WTC11 (cell line): ENCODE results near the gene KPNA3. TPM values are rescaled to one million over a fixed set of nuclear protein-coding genes. Genes with fewer than 3 reads are reported as not detected.
A peak's percentile ranks its signal among the peaks of the same experiment; 100 is the strongest.

Experiments
- ATAC-seq: fragments of 200-7000 bp; cut with Tn5 transposase; 2 replicates; pipeline ENCODE4 v1.10.0; 2021; ENCODE audit warnings: mild to moderate bottlenecking, moderate library complexity
- CTCF ChIA-PET: fragments of 300-600 bp; sonication (Branson Sonifier 250); formaldehyde crosslinking; loops from one replicate; lab custom pipeline; 2021; ENCODE audit warnings: antibody characterized with exemption; lab: Charles Lee
- POLR2A ChIA-PET: fragments of 350-600 bp; sonication (Branson Sonifier 250); formaldehyde crosslinking; loops from one replicate; lab custom pipeline; 2021; ENCODE audit warnings: antibody characterized with exemption; lab: Charles Lee
- DNase-seq: peaks from one replicate; pipeline ENCODE4 v3.0.0; 2021; ENCODE audit warnings: low spot score
- H3K27ac Mint-ChIP-seq: 2 replicates; pipeline ENCODE4 v1.8.0; 2021; ENCODE audit warnings: mixed read lengths
- H3K27me3 Mint-ChIP-seq: 2 replicates; pipeline ENCODE4 v1.8.0; 2021; ENCODE audit warnings: low read depth, mild to moderate bottlenecking, moderate library complexity, mixed read lengths
- H3K36me3 Mint-ChIP-seq: 2 replicates; pipeline ENCODE4 v1.8.0; 2021; ENCODE audit warnings: mixed read lengths
- H3K4me1 Mint-ChIP-seq: 2 replicates; pipeline ENCODE4 v1.8.0; 2022; ENCODE audit warnings: mixed read lengths
- H3K4me3 Mint-ChIP-seq: 2 replicates; pipeline ENCODE4 v1.8.0; 2021; ENCODE audit warnings: mild to moderate bottlenecking, moderate library complexity, mixed read lengths
- H3K9me3 Mint-ChIP-seq: 2 replicates; pipeline ENCODE4 v1.8.0; 2021; ENCODE audit warnings: mixed read lengths
- CREB1 ChIP-seq: sonication (generic); formaldehyde crosslinking; IDR thresholded peaks from 2 replicates; pipeline ENCODE4 v1.8.0; 2023; ENCODE audit warnings: mild to moderate bottlenecking, missing genetic modification reagents
- ESRRA ChIP-seq: sonication (generic); formaldehyde crosslinking; IDR thresholded peaks from 2 replicates; pipeline ENCODE4 v1.8.1; 2022; ENCODE audit warnings: mild to moderate bottlenecking, missing genetic modification reagents, borderline replicate concordance
- GABPB1 ChIP-seq: sonication (generic); formaldehyde crosslinking; IDR thresholded peaks from 2 replicates; pipeline ENCODE4 v1.8.1; 2023; ENCODE audit warnings: mild to moderate bottlenecking, missing genetic modification reagents
- IRF2 ChIP-seq: sonication (generic); formaldehyde crosslinking; IDR thresholded peaks from 2 replicates; pipeline ENCODE4 v1.8.0; 2022; ENCODE audit warnings: low read depth, missing genetic modification reagents, borderline replicate concordance
- KAT7 ChIP-seq: sonication (generic); formaldehyde crosslinking; IDR thresholded peaks from 2 replicates; pipeline ENCODE4 v1.8.1; 2023; ENCODE audit warnings: missing genetic modification reagents, mild to moderate bottlenecking, borderline replicate concordance
- NFYB ChIP-seq: sonication (generic); formaldehyde crosslinking; conservative IDR thresholded peaks from 2 replicates; pipeline ENCODE4 v1.8.0; 2022; ENCODE audit warnings: low read depth, missing genetic modification reagents
- NR2C2 ChIP-seq: sonication (generic); formaldehyde crosslinking; IDR thresholded peaks from 2 replicates; pipeline ENCODE4 v1.8.0; 2022; ENCODE audit warnings: mild to moderate bottlenecking, missing genetic modification reagents
- RORB ChIP-seq: fragments of 250-450 bp; sonication (Bioruptor Pico); IDR thresholded peaks from 2 replicates; pipeline ENCODE4 v1.9.0; 2021; ENCODE audit warnings: mild to moderate bottlenecking
- TEAD1 ChIP-seq: sonication (generic); formaldehyde crosslinking; IDR thresholded peaks from 2 replicates; pipeline ENCODE4 v1.8.0; 2022; ENCODE audit warnings: mild to moderate bottlenecking, missing genetic modification reagents
- TP53 ChIP-seq: sonication (generic); formaldehyde crosslinking; IDR thresholded peaks from 2 replicates; pipeline ENCODE4 v1.8.1; 2023; ENCODE audit warnings: mild to moderate bottlenecking, missing genetic modification reagents
- ZNF121 ChIP-seq: sonication (generic); formaldehyde crosslinking; IDR thresholded peaks from 2 replicates; pipeline ENCODE4 v1.8.0; 2023; ENCODE audit warnings: missing genetic modification reagents
- ZNF263 ChIP-seq: sonication (generic); formaldehyde crosslinking; IDR thresholded peaks from 2 replicates; pipeline ENCODE4 v1.8.1; 2022; ENCODE audit warnings: low read depth, mild to moderate bottlenecking, moderate library complexity, missing genetic modification reagents
- ZNF416 ChIP-seq: fragments of 250-450 bp; sonication (Bioruptor Pico); IDR thresholded peaks from 2 replicates; pipeline ENCODE4 v1.9.0; 2021; ENCODE audit warnings: mild to moderate bottlenecking, inconsistent platforms
- total RNA-seq: library from RNA; stranded (reverse); gene quantifications from 3 replicates; pipeline ENCODE4 v1.2.3, GENCODE V29; 2021
- TF ChIP-seq, protein P1 (sequence below): sonication (generic); formaldehyde crosslinking; conservative IDR thresholded peaks from 2 replicates; pipeline ENCODE4 v1.8.1; 2022; ENCODE audit warnings: mild to moderate bottlenecking, missing genetic modification reagents
- TF ChIP-seq, protein P2 (sequence below): sonication (generic); formaldehyde crosslinking; IDR thresholded peaks from 2 replicates; pipeline ENCODE4 v1.8.0; 2022; ENCODE audit warnings: mild to moderate bottlenecking, missing genetic modification reagents
- TF ChIP-seq, protein P3 (sequence below): sonication (generic); formaldehyde crosslinking; IDR thresholded peaks from 2 replicates; pipeline ENCODE4 v1.8.1; 2023; ENCODE audit warnings: mild to moderate bottlenecking, missing genetic modification reagents
- TF ChIP-seq, protein P4 (sequence below): fragments of 200-600 bp; IDR thresholded peaks from 2 replicates; pipeline ENCODE4 v1.8.0; 2022; ENCODE audit warnings: antibody characterized with exemption
- TF ChIP-seq, protein P5 (sequence below): fragments of 250-450 bp; sonication (Bioruptor Pico); IDR thresholded peaks from 2 replicates; pipeline ENCODE4 v1.9.0; 2021; ENCODE audit warnings: moderate library complexity, mild to moderate bottlenecking, inconsistent platforms, borderline replicate concordance
- TF ChIP-seq, protein P6 (sequence below): sonication (generic); formaldehyde crosslinking; IDR thresholded peaks from 2 replicates; pipeline ENCODE4 v1.8.0; 2023; ENCODE audit warnings: missing genetic modification reagents
- TF ChIP-seq, protein P7 (sequence below): sonication (generic); formaldehyde crosslinking; IDR thresholded peaks from 2 replicates; pipeline ENCODE4 v1.8.1; 2022; ENCODE audit warnings: low read depth, mild to moderate bottlenecking, moderate library complexity, missing genetic modification reagents, borderline replicate concordance
- TF ChIP-seq, protein P8 (sequence below): sonication (generic); formaldehyde crosslinking; IDR thresholded peaks from 2 replicates; pipeline ENCODE4 v1.8.1; 2022; ENCODE audit warnings: mild to moderate bottlenecking, moderate library complexity, missing genetic modification reagents

The KPNA3 gene
- total RNA-seq, 1 experiment from 2014 or later = 44.4 TPM

DNA sequence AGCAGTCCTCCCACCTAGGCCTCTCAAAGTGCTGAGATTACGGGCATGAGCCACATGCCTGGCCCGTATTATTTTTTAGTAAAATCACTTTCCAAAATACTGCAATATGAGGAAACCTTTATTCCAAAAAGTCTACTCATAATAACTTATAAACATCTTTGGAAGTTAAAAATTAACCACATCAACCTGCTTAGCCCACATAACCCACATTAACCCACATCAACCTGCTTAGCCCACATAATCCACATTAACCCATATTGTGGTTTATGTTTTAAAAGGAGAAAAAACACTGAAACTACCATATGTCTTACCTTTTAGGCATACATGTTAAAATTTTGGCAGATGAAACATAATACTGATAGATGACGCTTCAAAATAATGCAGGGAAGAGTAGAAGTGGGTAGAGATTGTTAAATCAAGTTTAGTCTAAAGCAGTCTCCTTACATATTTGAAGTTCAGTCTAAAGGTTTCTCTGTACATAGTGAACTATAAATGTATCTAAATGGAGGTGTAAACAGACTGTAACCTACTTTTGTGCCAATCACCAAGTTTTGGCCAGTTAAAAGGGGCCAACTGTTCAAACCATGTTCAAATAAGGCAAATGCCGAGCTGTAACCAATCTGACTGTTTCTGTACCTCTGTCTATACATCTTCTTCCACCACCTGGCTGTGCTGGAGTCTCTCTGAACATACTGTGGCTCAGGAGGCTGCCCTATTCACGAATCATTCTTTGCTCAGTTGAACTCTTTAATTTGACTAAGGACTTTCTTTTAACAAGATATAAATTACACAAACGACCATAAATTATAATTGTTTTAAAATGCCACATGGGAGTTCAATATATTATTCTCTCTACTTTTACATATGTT, 14.5 kb downstream of the KPNA3 start:
- H3K27me3 Mint-ChIP-seq = no peaks in the 10 kb centered on the region
- ChIA-PET CTCF (no interaction called here), POLR2A (no interaction called here)
- H3K9me3 Mint-ChIP-seq = no peaks in the 10 kb centered on the region
- H3K4me3 Mint-ChIP-seq = no peak overlapping the region
- no peak for ATAC-seq
- H3K4me1 Mint-ChIP-seq = peaks cover 27% of the 10 kb centered on the region
- no peak for TF ChIP-seq ZNF263 (CRISPR knock-in tag)
- TF ChIP-seq IRF2 (CRISPR knock-in tag) = no peak
- no peak for TF ChIP-seq CREB1
- TF ChIP-seq, protein P1, sequence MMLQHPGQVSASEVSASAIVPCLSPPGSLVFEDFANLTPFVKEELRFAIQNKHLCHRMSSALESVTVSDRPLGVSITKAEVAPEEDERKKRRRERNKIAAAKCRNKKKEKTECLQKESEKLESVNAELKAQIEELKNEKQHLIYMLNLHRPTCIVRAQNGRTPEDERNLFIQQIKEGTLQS (CRISPR knock-in tag) = no peak
- TF ChIP-seq, protein P2, sequence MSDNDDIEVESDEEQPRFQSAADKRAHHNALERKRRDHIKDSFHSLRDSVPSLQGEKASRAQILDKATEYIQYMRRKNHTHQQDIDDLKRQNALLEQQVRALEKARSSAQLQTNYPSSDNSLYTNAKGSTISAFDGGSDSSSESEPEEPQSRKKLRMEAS = no peak
- TF ChIP-seq, protein P3, sequence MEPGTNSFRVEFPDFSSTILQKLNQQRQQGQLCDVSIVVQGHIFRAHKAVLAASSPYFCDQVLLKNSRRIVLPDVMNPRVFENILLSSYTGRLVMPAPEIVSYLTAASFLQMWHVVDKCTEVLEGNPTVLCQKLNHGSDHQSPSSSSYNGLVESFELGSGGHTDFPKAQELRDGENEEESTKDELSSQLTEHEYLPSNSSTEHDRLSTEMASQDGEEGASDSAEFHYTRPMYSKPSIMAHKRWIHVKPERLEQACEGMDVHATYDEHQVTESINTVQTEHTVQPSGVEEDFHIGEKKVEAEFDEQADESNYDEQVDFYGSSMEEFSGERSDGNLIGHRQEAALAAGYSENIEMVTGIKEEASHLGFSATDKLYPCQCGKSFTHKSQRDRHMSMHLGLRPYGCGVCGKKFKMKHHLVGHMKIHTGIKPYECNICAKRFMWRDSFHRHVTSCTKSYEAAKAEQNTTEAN (CRISPR knock-in tag) = no peak
- TF ChIP-seq, protein P4, sequence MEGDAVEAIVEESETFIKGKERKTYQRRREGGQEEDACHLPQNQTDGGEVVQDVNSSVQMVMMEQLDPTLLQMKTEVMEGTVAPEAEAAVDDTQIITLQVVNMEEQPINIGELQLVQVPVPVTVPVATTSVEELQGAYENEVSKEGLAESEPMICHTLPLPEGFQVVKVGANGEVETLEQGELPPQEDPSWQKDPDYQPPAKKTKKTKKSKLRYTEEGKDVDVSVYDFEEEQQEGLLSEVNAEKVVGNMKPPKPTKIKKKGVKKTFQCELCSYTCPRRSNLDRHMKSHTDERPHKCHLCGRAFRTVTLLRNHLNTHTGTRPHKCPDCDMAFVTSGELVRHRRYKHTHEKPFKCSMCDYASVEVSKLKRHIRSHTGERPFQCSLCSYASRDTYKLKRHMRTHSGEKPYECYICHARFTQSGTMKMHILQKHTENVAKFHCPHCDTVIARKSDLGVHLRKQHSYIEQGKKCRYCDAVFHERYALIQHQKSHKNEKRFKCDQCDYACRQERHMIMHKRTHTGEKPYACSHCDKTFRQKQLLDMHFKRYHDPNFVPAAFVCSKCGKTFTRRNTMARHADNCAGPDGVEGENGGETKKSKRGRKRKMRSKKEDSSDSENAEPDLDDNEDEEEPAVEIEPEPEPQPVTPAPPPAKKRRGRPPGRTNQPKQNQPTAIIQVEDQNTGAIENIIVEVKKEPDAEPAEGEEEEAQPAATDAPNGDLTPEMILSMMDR = no peak
- TF ChIP-seq ZNF121 (CRISPR knock-in tag) = no peak
- TF ChIP-seq, protein P5, sequence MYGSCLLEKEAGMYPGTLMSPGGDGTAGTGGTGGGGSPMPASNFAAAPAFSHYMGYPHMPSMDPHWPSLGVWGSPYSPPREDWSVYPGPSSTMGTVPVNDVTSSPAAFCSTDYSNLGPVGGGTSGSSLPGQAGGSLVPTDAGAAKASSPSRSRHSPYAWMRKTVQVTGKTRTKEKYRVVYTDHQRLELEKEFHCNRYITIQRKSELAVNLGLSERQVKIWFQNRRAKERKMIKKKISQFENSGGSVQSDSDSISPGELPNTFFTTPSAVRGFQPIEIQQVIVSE (CRISPR knock-in tag) = no peak
- TF ChIP-seq, protein P6, sequence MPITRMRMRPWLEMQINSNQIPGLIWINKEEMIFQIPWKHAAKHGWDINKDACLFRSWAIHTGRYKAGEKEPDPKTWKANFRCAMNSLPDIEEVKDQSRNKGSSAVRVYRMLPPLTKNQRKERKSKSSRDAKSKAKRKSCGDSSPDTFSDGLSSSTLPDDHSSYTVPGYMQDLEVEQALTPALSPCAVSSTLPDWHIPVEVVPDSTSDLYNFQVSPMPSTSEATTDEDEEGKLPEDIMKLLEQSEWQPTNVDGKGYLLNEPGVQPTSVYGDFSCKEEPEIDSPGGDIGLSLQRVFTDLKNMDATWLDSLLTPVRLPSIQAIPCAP = no peak
- TF ChIP-seq, protein P7, sequence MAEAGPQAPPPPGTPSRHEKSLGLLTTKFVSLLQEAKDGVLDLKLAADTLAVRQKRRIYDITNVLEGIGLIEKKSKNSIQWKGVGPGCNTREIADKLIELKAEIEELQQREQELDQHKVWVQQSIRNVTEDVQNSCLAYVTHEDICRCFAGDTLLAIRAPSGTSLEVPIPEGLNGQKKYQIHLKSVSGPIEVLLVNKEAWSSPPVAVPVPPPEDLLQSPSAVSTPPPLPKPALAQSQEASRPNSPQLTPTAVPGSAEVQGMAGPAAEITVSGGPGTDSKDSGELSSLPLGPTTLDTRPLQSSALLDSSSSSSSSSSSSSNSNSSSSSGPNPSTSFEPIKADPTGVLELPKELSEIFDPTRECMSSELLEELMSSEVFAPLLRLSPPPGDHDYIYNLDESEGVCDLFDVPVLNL (CRISPR knock-in tag) = no peak
- no peak for TF ChIP-seq ESRRA (CRISPR knock-in tag)
- no peak for TF ChIP-seq KAT7 (CRISPR knock-in tag)
- TF ChIP-seq GABPB1 (CRISPR knock-in tag) = no peak
- TF ChIP-seq, all 79 proteins: peak for 0
- no peak overlapping the region for H3K27ac Mint-ChIP-seq
- DNase-seq = no peak
- H3K36me3 Mint-ChIP-seq = no peaks in the 10 kb centered on the region

DNA sequence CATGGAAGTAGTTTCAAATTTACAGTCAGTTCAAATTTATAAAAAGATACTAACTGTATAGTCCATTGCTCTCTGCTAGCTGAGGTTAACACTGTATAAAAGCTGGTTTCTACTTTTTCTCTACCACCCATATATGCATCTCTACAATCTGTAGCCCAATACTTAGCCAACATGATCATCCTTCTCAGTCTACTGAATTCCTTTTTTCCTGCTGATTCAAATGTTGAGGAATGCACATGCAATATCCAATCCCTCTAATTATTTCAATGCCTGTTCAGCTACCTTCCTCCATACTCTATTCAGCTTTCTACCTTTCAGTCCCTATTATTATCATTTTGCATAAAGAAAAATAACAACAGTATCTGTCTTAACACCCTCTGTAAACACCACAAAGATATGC, 15.6 kb downstream of the KPNA3 start:
- H3K4me1 Mint-ChIP-seq = peaks cover 25% of the 10 kb centered on the region
- TF ChIP-seq ZNF121 (CRISPR knock-in tag) = no peak
- no peak for TF ChIP-seq ZNF416 (CRISPR knock-in tag)
- no peak for TF ChIP-seq GABPB1 (CRISPR knock-in tag)
- no peak for TF ChIP-seq TP53 (CRISPR knock-in tag)
- no peak for TF ChIP-seq KAT7 (CRISPR knock-in tag)
- no peak for TF ChIP-seq RORB (CRISPR knock-in tag)
- TF ChIP-seq, protein P8, sequence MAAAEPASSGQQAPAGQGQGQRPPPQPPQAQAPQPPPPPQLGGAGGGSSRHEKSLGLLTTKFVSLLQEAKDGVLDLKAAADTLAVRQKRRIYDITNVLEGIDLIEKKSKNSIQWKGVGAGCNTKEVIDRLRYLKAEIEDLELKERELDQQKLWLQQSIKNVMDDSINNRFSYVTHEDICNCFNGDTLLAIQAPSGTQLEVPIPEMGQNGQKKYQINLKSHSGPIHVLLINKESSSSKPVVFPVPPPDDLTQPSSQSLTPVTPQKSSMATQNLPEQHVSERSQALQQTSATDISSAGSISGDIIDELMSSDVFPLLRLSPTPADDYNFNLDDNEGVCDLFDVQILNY (CRISPR knock-in tag) = no peak
- TF ChIP-seq NFYB (CRISPR knock-in tag) = no peak
- TF ChIP-seq TEAD1 (CRISPR knock-in tag) = no peak
- no peak for TF ChIP-seq NR2C2 (CRISPR knock-in tag)
- TF ChIP-seq, all 79 proteins: peak for 0
- POLR2A ChIA-PET = no interaction called here
- Mint-ChIP-seq H3K27me3 (no peaks in the 10 kb centered on the region), H3K36me3 (no peaks in the 10 kb centered on the region), H3K9me3 (no peaks in the 10 kb centered on the region), H3K27ac (peak overlapping the region; percentile 54), H3K4me3 (no peak overlapping the region)
- ATAC-seq (no peak), DNase-seq (no peak)
- CTCF ChIA-PET = no interaction called here
